ENCODE measurements around the gene SRGAP3. TPM values are rescaled to one million over a fixed set of nuclear protein-coding genes. Genes with fewer than 3 reads are reported as not detected.

The SRGAP3 gene
- polyA plus RNA-seq, 2 donors, result 1.3 to 3.3 TPM

GRCh38 chr3:9056581-9056980, 192.9 kb downstream of the SRGAP3 start:
- Histone ChIP-seq H3K27ac (ENCODE audit: low read depth in 2 of 2, low read length in 1 of 2) (no peak overlapping the region), H3K9me3 (ENCODE audit: control insufficient read depth in 2 of 2, insufficient read depth in 1 of 2, low read depth in 1 of 2, low read length in 1 of 2) (no peaks in the 10 kb centered on the region), H3K27me3 (ENCODE audit: control insufficient read depth in 1 of 2, insufficient read depth in 2 of 2, low read length in 2 of 2) (no peaks in the 10 kb centered on the region), H3K36me3 (ENCODE audit: control insufficient read depth in 2 of 2, insufficient read depth in 2 of 2, low read length in 1 of 2) (peaks cover 0 to 6% of the 10 kb centered on the region in 2 donors), H3K4me3 (ENCODE audit: low read depth in 1 of 2, low read length in 2 of 2) (no peak overlapping the region), H3K4me1 (ENCODE audit: control insufficient read depth in 2 of 2, insufficient read depth in 2 of 2, low read length in 1 of 2) (no peaks in the 10 kb centered on the region)
- WGBS, 2 donors, result 77 to 85% methylated on average over 5 of the region's 5 CpGs

- H3K27me3 ChIP-seq (ENCODE audit: control insufficient read depth in 1 of 2, insufficient read depth in 2 of 2, low read length in 2 of 2), result no peaks in the 10 kb centered on the region
- H3K27ac ChIP-seq (ENCODE audit: low read depth in 2 of 2, low read length in 1 of 2), result no peak overlapping the region
- H3K36me3 ChIP-seq (ENCODE audit: control insufficient read depth in 2 of 2, insufficient read depth in 2 of 2, low read length in 1 of 2), result peaks cover 0 to 2% of the 10 kb centered on the region in 2 donors
- no peaks in the 10 kb centered on the region for H3K9me3 ChIP-seq (ENCODE audit: control insufficient read depth in 2 of 2, insufficient read depth in 1 of 2, low read depth in 1 of 2, low read length in 1 of 2)
- WGBS, 2 donors, result 89 to 92% methylated on average over 20 of the region's 20 CpGs
- H3K4me3 ChIP-seq (ENCODE audit: low read depth in 1 of 2, low read length in 2 of 2), result no peak overlapping the region
- no peaks in the 10 kb centered on the region for H3K4me1 ChIP-seq (ENCODE audit: control insufficient read depth in 2 of 2, insufficient read depth in 2 of 2, low read length in 1 of 2)
These were observed 201.7 kb downstream of the SRGAP3 start for GRCh38 chr3:9047452-9048346.

- H3K27ac ChIP-seq (ENCODE audit: low read depth in 2 of 2, low read length in 1 of 2), result no peak overlapping the region
- H3K27me3 ChIP-seq (ENCODE audit: control insufficient read depth in 1 of 2, insufficient read depth in 2 of 2, low read length in 2 of 2), result no peaks in the 10 kb centered on the region
- H3K36me3 ChIP-seq (ENCODE audit: control insufficient read depth in 2 of 2, insufficient read depth in 2 of 2, low read length in 1 of 2), result peaks cover 0 to 4% of the 10 kb centered on the region in 2 donors
- H3K4me1 ChIP-seq (ENCODE audit: control insufficient read depth in 2 of 2, insufficient read depth in 2 of 2, low read length in 1 of 2), result no peaks in the 10 kb centered on the region
- no peak overlapping the region for H3K4me3 ChIP-seq (ENCODE audit: low read depth in 1 of 2, low read length in 2 of 2)
- WGBS, 2 donors, result 89 to 92% methylated on average over 7 of the region's 7 CpGs
- no peaks in the 10 kb centered on the region for H3K9me3 ChIP-seq (ENCODE audit: control insufficient read depth in 2 of 2, insufficient read depth in 1 of 2, low read depth in 1 of 2, low read length in 1 of 2)
These were observed 204.1 kb downstream of the SRGAP3 start for GRCh38 chr3:9045371-9045770.

GRCh38 chr3:9043063-9043462, 206.4 kb downstream of the SRGAP3 start:
- no peak overlapping the region for H3K4me3 ChIP-seq (ENCODE audit: low read depth in 1 of 2, low read length in 2 of 2)
- H3K4me1 ChIP-seq (ENCODE audit: control insufficient read depth in 2 of 2, insufficient read depth in 2 of 2, low read length in 1 of 2), result no peaks in the 10 kb centered on the region
- H3K36me3 ChIP-seq (ENCODE audit: control insufficient read depth in 2 of 2, insufficient read depth in 2 of 2, low read length in 1 of 2), result peaks cover 0 to 3% of the 10 kb centered on the region in 2 donors
- no peaks in the 10 kb centered on the region for H3K27me3 ChIP-seq (ENCODE audit: control insufficient read depth in 1 of 2, insufficient read depth in 2 of 2, low read length in 2 of 2)
- no peak overlapping the region for H3K27ac ChIP-seq (ENCODE audit: low read depth in 2 of 2, low read length in 1 of 2)
- no peaks in the 10 kb centered on the region for H3K9me3 ChIP-seq (ENCODE audit: control insufficient read depth in 2 of 2, insufficient read depth in 1 of 2, low read depth in 1 of 2, low read length in 1 of 2)
- WGBS, 2 donors, result 76 to 83% methylated on average over 6 of the region's 6 CpGs

DNA sequence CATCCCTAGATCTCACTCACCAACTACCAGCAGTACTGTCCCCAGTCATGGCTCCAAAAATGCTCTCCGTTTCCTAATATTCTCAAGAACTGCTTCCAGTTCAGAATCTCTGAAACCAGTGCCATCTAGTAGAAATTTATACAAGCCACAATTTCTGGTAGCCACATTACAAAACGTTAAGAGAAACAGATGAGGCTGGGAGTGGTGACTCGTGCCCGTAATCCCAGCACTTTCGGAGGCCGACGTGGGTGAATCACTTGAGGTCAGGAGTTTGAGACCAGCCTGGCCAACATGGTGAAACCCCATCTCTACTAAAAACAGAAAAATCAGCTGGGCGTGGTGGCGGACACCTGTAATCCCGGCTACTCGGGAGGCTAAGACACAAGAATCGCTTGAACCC, 207.8 kb downstream of the SRGAP3 start:
- peaks cover 3 to 7% of the 10 kb centered on the region in 2 donors for H3K4me1 ChIP-seq (ENCODE audit: control insufficient read depth in 2 of 2, insufficient read depth in 2 of 2, low read length in 1 of 2)
- H3K9me3 ChIP-seq (ENCODE audit: control insufficient read depth in 2 of 2, insufficient read depth in 1 of 2, low read depth in 1 of 2, low read length in 1 of 2), result no peaks in the 10 kb centered on the region
- H3K36me3 ChIP-seq (ENCODE audit: control insufficient read depth in 2 of 2, insufficient read depth in 2 of 2, low read length in 1 of 2), result peaks cover 0 to 2% of the 10 kb centered on the region in 2 donors
- no peak overlapping the region for H3K27ac ChIP-seq (ENCODE audit: low read depth in 2 of 2, low read length in 1 of 2)
- no peaks in the 10 kb centered on the region for H3K27me3 ChIP-seq (ENCODE audit: control insufficient read depth in 1 of 2, insufficient read depth in 2 of 2, low read length in 2 of 2)
- 94 to 95% methylated on average over 12 of the region's 12 CpGs for WGBS, 2 donors
- no peak overlapping the region for H3K4me3 ChIP-seq (ENCODE audit: low read depth in 1 of 2, low read length in 2 of 2)

- Histone ChIP-seq H3K36me3 (ENCODE audit: control insufficient read depth in 2 of 2, insufficient read depth in 2 of 2, low read length in 1 of 2) (peaks cover 0 to 2% of the 10 kb centered on the region in 2 donors), H3K4me3 (ENCODE audit: low read depth in 1 of 2, low read length in 2 of 2) (no peak overlapping the region), H3K27ac (ENCODE audit: low read depth in 2 of 2, low read length in 1 of 2) (no peak overlapping the region), H3K4me1 (ENCODE audit: control insufficient read depth in 2 of 2, insufficient read depth in 2 of 2, low read length in 1 of 2) (peaks cover 3 to 7% of the 10 kb centered on the region in 2 donors), H3K27me3 (ENCODE audit: control insufficient read depth in 1 of 2, insufficient read depth in 2 of 2, low read length in 2 of 2) (no peaks in the 10 kb centered on the region), H3K9me3 (ENCODE audit: control insufficient read depth in 2 of 2, insufficient read depth in 1 of 2, low read depth in 1 of 2, low read length in 1 of 2) (no peaks in the 10 kb centered on the region)
- 71 to 79% methylated on average over 2 of the region's 2 CpGs for WGBS, 2 donors
These were observed 208.4 kb downstream of the SRGAP3 start for GRCh38 chr3:9040996-9041395.

DNA sequence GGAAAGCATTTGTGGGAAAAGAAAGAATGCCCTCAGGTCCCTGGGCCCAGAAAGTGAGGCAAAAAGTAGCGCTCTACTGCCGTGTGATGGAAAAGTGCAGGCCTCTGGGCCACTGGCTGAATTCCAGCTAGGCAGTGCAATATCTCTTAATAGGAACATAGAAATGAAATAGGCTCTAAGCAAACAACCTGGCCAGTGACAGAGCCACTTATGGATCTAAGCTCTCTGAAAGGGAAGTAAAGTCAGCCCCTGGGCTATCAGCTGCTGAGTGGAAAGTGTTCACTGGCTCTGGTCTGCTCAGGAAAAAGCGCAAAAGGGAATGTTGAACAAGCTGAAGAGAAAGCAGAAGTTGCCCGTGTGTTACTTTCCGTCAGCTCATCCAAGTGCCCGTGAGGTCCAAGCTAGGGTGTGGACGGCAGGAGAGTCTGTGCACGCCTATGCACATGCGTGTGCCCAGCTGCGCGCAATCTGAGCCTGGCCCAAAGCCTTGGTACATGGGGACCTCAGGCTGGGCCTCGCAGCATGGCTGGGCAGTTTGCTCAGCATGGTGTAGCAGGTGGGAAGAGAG, 212.2 kb downstream of the SRGAP3 start:
- Histone ChIP-seq H3K4me3 (ENCODE audit: low read depth in 1 of 2, low read length in 2 of 2) (no peak overlapping the region), H3K36me3 (ENCODE audit: control insufficient read depth in 2 of 2, insufficient read depth in 2 of 2, low read length in 1 of 2) (peaks cover 0 to 4% of the 10 kb centered on the region in 2 donors), H3K9me3 (ENCODE audit: control insufficient read depth in 2 of 2, insufficient read depth in 1 of 2, low read depth in 1 of 2, low read length in 1 of 2) (no peaks in the 10 kb centered on the region), H3K27me3 (ENCODE audit: control insufficient read depth in 1 of 2, insufficient read depth in 2 of 2, low read length in 2 of 2) (no peaks in the 10 kb centered on the region), H3K27ac (ENCODE audit: low read depth in 2 of 2, low read length in 1 of 2) (no peak overlapping the region), H3K4me1 (ENCODE audit: control insufficient read depth in 2 of 2, insufficient read depth in 2 of 2, low read length in 1 of 2) (peaks cover 3 to 7% of the 10 kb centered on the region in 2 donors)
- 49 to 73% methylated on average over 12 of the region's 12 CpGs for WGBS, 2 donors

GRCh38 chr3:9036404-9037131, 212.9 kb downstream of the SRGAP3 start:
- Histone ChIP-seq H3K4me1 (ENCODE audit: control insufficient read depth in 2 of 2, insufficient read depth in 2 of 2, low read length in 1 of 2) (peaks cover 3 to 7% of the 10 kb centered on the region in 2 donors), H3K27me3 (ENCODE audit: control insufficient read depth in 1 of 2, insufficient read depth in 2 of 2, low read length in 2 of 2) (no peaks in the 10 kb centered on the region), H3K36me3 (ENCODE audit: control insufficient read depth in 2 of 2, insufficient read depth in 2 of 2, low read length in 1 of 2) (peaks cover 0 to 5% of the 10 kb centered on the region in 2 donors), H3K4me3 (ENCODE audit: low read depth in 1 of 2, low read length in 2 of 2) (no peak overlapping the region), H3K27ac (ENCODE audit: low read depth in 2 of 2, low read length in 1 of 2) (no peak overlapping the region), H3K9me3 (ENCODE audit: control insufficient read depth in 2 of 2, insufficient read depth in 1 of 2, low read depth in 1 of 2, low read length in 1 of 2) (no peaks in the 10 kb centered on the region)
- 29 to 47% methylated on average over 9 of the region's 9 CpGs for WGBS, 2 donors

DNA sequence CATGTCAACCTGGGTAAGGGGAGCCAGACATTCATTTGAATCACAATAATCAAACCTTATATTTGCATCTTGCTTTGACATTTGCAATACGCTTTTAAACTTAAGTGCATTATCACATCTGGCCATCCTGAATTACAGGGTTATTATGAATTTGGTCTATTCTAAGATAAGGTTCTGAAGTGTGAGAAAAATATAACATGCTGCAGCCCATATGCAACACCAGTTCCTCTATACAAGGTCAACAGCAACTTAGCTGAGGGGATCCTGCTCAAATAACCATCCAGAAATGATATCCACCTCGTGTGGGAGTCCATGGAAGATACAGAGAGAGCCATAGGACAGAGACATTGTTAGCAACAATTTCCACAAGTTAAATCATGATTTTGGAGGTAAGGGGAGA, 213.5 kb downstream of the SRGAP3 start:
- Histone ChIP-seq H3K4me3 (ENCODE audit: low read depth in 1 of 2, low read length in 2 of 2) (no peak overlapping the region), H3K4me1 (ENCODE audit: control insufficient read depth in 2 of 2, insufficient read depth in 2 of 2, low read length in 1 of 2) (peaks cover 3 to 7% of the 10 kb centered on the region in 2 donors), H3K27me3 (ENCODE audit: control insufficient read depth in 1 of 2, insufficient read depth in 2 of 2, low read length in 2 of 2) (no peaks in the 10 kb centered on the region), H3K9me3 (ENCODE audit: control insufficient read depth in 2 of 2, insufficient read depth in 1 of 2, low read depth in 1 of 2, low read length in 1 of 2) (no peaks in the 10 kb centered on the region), H3K27ac (ENCODE audit: low read depth in 2 of 2, low read length in 1 of 2) (no peak overlapping the region), H3K36me3 (ENCODE audit: control insufficient read depth in 2 of 2, insufficient read depth in 2 of 2, low read length in 1 of 2) (peaks cover 0 to 2% of the 10 kb centered on the region in 2 donors)
- 81% methylated on average over 2 of the region's 2 CpGs for WGBS, 2 donors

Measured in esophagus (tissue), 2 donors.